Heart right ventricle (tissue), 16 donors: ENCODE results near the gene KSR2. TPM values are rescaled to one million over a fixed set of nuclear protein-coding genes. Genes with fewer than 3 reads are reported as not detected.

Experiments
- ATAC-seq, 8 donors: fragments of 200-7000 bp; cut with Tn5 transposase; one replicate each; pipeline ENCODE4 v1.9.1; 2020; ENCODE audit warnings: mild to moderate bottlenecking in 8 of 8, moderate library complexity in 8 of 8, moderate number of reproducible peaks in 1 of 8
- DNase-seq, 2 donors: peaks; one replicate each; pipeline ENCODE4 v3.0.0-alpha.2; 2020
- H3K27ac ChIP-seq, 10 donors: fragments of 200-600 bp; sonication (generic) in 2 of 10; one replicate each; pipeline versions ENCODE4 v1.5.0 to v1.8.0; 2020 to 2022; ENCODE audit warnings: mild to moderate bottlenecking in 3 of 10
- H3K27me3 ChIP-seq, 7 donors: fragments of 200-600 bp; one replicate each; pipeline ENCODE4 v1.8.0; 2021 to 2022; ENCODE audit warnings: mild to moderate bottlenecking in 2 of 7
- H3K36me3 ChIP-seq, 9 donors: fragments of 200-600 bp; sonication (generic) in 1 of 9; one replicate each; pipeline versions ENCODE4 v1.5.0 to v1.8.0; 2020 to 2022; ENCODE audit warnings: mild to moderate bottlenecking in 2 of 9
- H3K4me1 ChIP-seq, 9 donors: fragments of 200-600 bp; sonication (generic) in 1 of 9; one replicate each; pipeline versions ENCODE4 v1.5.0 to v1.8.0; 2020 to 2022; ENCODE audit warnings: mild to moderate bottlenecking in 4 of 9
- H3K4me3 ChIP-seq, 10 donors: fragments of 200-600 bp; sonication (generic) in 2 of 10; one replicate each; pipeline versions ENCODE4 v1.5.0 to v1.8.0; 2020 to 2022; ENCODE audit warnings: mild to moderate bottlenecking in 7 of 10, moderate library complexity in 2 of 10
- H3K9me3 ChIP-seq, 11 donors: fragments of 200-600 bp in 10 of 11; sonication (generic) in 2 of 11; one replicate each; pipeline versions ENCODE4 v1.5.0 to v1.8.0; 2013 to 2022; ENCODE audit warnings: mild to moderate bottlenecking in 2 of 11, control low read depth in 1 of 11, moderate library complexity in 1 of 11
- CTCF ChIP-seq, 9 donors: fragments of 200-600 bp; sonication (generic) in 2 of 9; IDR thresholded peaks; one replicate each; pipeline versions ENCODE4 v1.5.0 to v1.8.0; 2021 to 2022; ENCODE audit warnings: antibody characterized with exemption in 9 of 9, mild to moderate bottlenecking in 5 of 9, moderate library complexity in 1 of 9
- WGBS, 2 donors: extraction: QIAGEN DNeasy Blood & Tissue Kit; methylation state at CpG; one replicate each; pipeline ENCODE4 v1.1.7; 2013; ENCODE audit warnings: inconsistent platforms in 1 of 2; 5-methylcytosine and 5-hydroxymethylcytosine counted together
- intact Hi-C, 10 donors: fragments of 100-400 bp; cut with DNase I; formaldehyde crosslinking; loops; one replicate each; pipeline versions ENCODE4 v1.11.1 to v1.14.2; 2022
- polyA plus RNA-seq, 2 donors: library from polyadenylated mRNA; stranded (reverse); fragments of 200-250 nt; gene quantifications; one replicate each; pipeline ENCODE4 v1.2.3, GENCODE V29; 2013
- total RNA-seq, 10 donors: library from RNA; stranded (reverse); fragmentation: NEBNext Ultra II Directional in 3 of 10; extraction: Animal tissue kit (Norgen Biotek cat#: 25700) in 3 of 10; gene quantifications; one replicate each; pipeline versions ENCODE4 v1.2.1 to v1.2.4, GENCODE V29; 2021 to 2023
- donor health status: Arrhythmogenic right ventricular cardiomyopathy.
- donor health status: ischemic (EF 13 %, LVEDD 7.1; RV severe dilation, severe dysfunction).
- donor health status: healthy with polysubstance abuse.
- donor health status: DM: no; HTN: yes; CAD: no.
- donor health status: DM: no; HTN: no; CAD: no.
- donor health status: ischemic (EF 25% LVEDD 6.9; RV normal size, moderate dysfunction).
- donor health status: ischemic (EF 25% LVEDD 5.7; RV mildly dilated, moderate dysfunction).
- donor health status: healthy.
- donor health status: DM: yes; HTN: yes; CAD: no.
- donor health status: Ischemic cardiomyopathy.
- donor health status: ischemic (EF 35%, LVEDD 5.7; RV mildly dilated, moderate dysfunction).
- donor health status: nonischemic (EF 11% LVEDD 7.7; RV severe dilation, severe dysfunction).
- donor health status: DM: yes; HTN: yes; CAD: no.
- donor health status: PGD.
- donor health status: ischemic (EF 29% LVEDD 5.4; RV normal size, mild dysfunction).
- donor health status: nonischemic (EF 23%, LVEDD 6.1; RV moderate dilation, normal function).

Gene KSR2
- total and polyA plus RNA-seq, 12 donors: 0.02 TPM; not detected in 9

GRCh38 chr12:117491711-117492110 lies 477.1 kb downstream of the KSR2 start:
- peaks cover 0 to 6% (median 0%) of the 10 kb centered on the region in 7 donors for H3K27me3 ChIP-seq
- intact Hi-C loops: no loop called here

GRCh38 chr12:117490130-117490529 lies 478.7 kb downstream of the KSR2 start:
- no peak for DNase-seq
- intact Hi-C loops: no loop called here
- WGBS, 2 donors: 82 to 84% methylated on average over 3 of the region's 3 CpGs

More at GRCh38 chr12:117491711-117492110, 477.1 kb downstream of the KSR2 start:
- Histone ChIP-seq H3K27ac (no peak overlapping the region), H3K36me3 (no peaks in the 10 kb centered on the region), H3K9me3 (no peaks in the 10 kb centered on the region), H3K4me3 (no peak overlapping the region), H3K4me1 (peaks cover 0 to 9% (median 0%) of the 10 kb centered on the region in 9 donors)
- DNase-seq (no peak), ATAC-seq (no peak)
- WGBS, 2 donors: 80 to 83% methylated on average over 7 of the region's 7 CpGs
- no peak for TF ChIP-seq CTCF (IDR thresholded peaks at IDR 0.05)

GRCh38 chr12:117489671-117490070 lies 479.1 kb downstream of the KSR2 start:
- no peak for TF ChIP-seq CTCF (IDR thresholded peaks at IDR 0.05)
- ATAC-seq: no peak
- DNase-seq: no peak
- H3K4me3 ChIP-seq: no peak overlapping the region
- 83 to 87% methylated on average over 3 of the region's 3 CpGs for WGBS, 2 donors
- no peaks in the 10 kb centered on the region for H3K9me3 ChIP-seq
- H3K27ac ChIP-seq: no peak overlapping the region
- H3K27me3 ChIP-seq: peaks cover 0 to 6% (median 0%) of the 10 kb centered on the region in 7 donors
- intact Hi-C loops: no loop called here
- H3K4me1 ChIP-seq: peaks cover 0 to 9% (median 0%) of the 10 kb centered on the region in 9 donors
- H3K36me3 ChIP-seq: no peaks in the 10 kb centered on the region

More at GRCh38 chr12:117490130-117490529, 478.7 kb downstream of the KSR2 start:
- Histone ChIP-seq H3K27ac (no peak overlapping the region), H3K4me3 (no peak overlapping the region), H3K9me3 (no peaks in the 10 kb centered on the region), H3K4me1 (peaks cover 0 to 9% (median 0%) of the 10 kb centered on the region in 9 donors), H3K27me3 (peaks cover 0 to 6% (median 0%) of the 10 kb centered on the region in 7 donors), H3K36me3 (no peaks in the 10 kb centered on the region)
- ATAC-seq: no peak
- TF ChIP-seq CTCF (IDR thresholded peaks at IDR 0.05): no peak

- peaks cover 0 to 9% (median 0%) of the 10 kb centered on the region in 9 donors for H3K4me1 ChIP-seq
- intact Hi-C loops: no loop called here
- H3K9me3 ChIP-seq: peaks cover 0 to under 1% (median 0%) of the 10 kb centered on the region in 11 donors
- no peak overlapping the region for H3K4me3 ChIP-seq
- no peak overlapping the region for H3K27ac ChIP-seq
- peak in 4 of 8 donors; percentile 56 to 97 (median 83) for ATAC-seq
- DNase-seq: peak in 1 of 2 donors; percentile 24
- no peak for TF ChIP-seq CTCF (IDR thresholded peaks at IDR 0.05)
- H3K36me3 ChIP-seq: no peaks in the 10 kb centered on the region
- 44 to 53% methylated on average over 5 of the region's 5 CpGs for WGBS, 2 donors
- H3K27me3 ChIP-seq: peaks cover 0 to 6% (median 0%) of the 10 kb centered on the region in 7 donors
Measured at GRCh38 chr12:117486840-117487659, 481.7 kb downstream of the KSR2 start.
